GM18873 (cell line): Measurements from ENCODE around the gene MFAP5.
"Not testable (repeated sequence)": the region's sequence is repeated elsewhere in the genome, so short reads cannot be mapped to it uniquely, and the experiment has no call there.

Source experiments
- ATAC-seq: cut with Tn5 transposase; IDR thresholded peaks from one replicate; pipeline ENCODE4 v1.9.1; 2021; ENCODE audit warnings: mild to moderate bottlenecking, moderate library complexity, moderate number of reproducible peaks; ENCODE audit not compliant: unreplicated experiment, low FRiP score

MFAP5 gene

DNA sequence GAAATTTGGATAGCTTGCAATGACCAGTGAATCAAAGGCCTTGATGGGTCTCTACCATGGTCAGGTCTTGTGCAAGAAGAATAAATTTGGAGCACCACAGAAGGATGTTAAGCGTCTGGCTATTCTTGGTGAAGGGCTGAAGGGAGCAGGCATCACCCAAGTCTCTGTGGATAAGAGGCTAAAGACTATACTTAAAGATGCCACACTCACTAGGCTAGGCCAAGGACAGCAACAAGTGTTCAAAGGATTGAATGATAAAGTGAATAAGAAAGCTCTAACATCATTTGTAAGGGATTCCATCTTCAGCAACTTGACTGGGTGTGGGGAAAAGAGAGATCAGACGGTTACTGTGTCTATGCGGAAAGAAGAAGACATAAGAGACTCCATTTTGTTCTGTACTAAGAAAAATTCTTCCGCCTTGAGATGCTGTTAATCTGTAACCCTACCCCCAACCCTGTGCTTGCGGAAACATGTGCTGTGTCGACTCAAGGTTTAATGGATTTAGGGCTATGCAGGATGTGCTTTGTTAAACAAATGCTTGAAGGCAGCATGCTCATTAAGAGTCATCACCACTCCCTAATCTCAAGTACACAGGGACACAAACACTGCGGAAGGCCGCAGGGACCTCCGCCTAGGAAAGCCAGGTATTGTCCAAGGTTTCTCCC is 27.2 kb downstream of the MFAP5 start:
- not testable (repeated sequence) for ATAC-seq

DNA sequence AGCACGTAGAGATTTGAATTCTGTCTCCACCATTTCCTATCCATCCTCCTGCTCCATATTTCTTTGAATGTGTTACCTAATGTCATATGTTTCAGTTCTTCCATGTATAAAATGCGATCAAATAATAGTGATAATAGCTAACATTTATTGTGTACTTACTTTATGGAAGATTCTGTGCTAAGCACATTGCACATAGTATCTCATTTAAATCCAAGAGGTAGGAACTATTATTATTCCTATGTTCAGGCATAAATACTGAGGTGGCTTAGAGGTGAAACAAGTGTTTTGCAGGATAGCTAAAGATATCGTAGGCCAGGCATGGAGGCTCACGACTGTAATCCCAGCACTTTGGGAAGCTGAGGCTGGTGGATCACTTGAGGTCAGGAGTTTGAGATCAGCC is 32.5 kb downstream of the MFAP5 start:
- ATAC-seq, result no peak

DNA sequence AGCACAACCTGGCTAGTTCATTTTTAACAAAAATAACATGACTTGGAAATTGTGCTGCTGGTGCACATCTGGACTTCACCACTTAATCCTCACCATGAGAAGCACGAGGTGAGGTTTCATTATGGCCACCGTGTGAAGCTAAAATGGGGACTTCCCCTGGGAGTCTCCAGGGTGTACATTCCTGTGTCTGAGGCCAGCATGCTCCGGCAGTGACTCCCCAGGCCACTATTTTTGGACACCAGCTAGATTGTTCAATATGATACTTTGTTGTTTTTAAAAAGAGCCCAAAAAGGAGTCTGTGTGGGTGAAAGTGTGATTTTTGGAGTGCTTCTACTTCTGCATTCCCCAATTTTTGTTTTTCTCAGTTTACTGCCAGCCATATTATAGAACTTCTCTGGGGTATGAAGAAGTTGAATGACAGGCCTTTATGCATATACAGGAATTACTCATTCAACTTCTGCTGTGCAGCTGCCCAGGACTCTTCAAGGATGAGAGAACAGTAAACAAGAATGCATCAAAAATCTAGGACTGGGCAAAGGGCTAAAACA is 33.1 kb downstream of the MFAP5 start:
- peak; percentile 92 for ATAC-seq

DNA sequence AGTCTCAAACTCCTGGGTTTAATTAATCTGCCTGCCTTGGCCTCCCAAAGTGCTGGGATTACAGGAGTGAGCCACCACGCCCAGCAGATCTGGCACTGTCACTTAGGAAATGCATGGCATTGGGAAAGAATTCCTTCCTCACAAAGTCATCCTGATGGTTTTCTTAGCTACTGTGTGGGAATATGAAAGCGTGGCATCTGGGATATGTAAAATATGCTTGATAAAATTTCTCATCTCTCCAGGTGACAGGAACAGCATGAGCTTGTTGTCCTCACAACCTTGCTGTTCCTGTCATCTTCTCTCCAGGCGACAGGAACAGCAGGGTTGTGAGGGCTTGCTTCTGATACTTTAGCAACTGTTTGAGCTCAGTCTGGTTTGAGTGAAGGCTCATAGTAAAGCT is 33.9 kb downstream of the MFAP5 start:
- no peak for ATAC-seq

DNA sequence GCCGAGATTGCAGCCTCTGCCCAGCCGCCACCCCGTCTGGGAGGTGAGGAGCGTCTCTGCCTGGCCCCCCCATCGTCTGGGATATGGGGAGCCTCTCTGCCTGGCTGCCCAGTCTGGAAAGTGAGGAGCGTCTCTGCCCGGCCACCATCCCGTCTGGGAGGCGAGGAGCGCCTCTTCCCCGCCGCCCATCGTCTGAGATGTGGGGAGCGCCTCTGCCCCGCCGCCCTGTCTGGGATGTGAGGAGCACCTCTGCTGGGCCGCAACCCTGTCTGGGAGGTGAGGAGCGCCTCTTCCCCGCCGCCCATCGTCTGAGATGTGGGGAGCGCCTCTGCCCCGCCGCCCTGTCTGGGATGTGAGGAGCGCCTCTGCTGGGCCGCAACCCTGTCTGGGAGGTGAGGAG is 37.9 kb downstream of the MFAP5 start:
- ATAC-seq, result not testable (repeated sequence)

DNA sequence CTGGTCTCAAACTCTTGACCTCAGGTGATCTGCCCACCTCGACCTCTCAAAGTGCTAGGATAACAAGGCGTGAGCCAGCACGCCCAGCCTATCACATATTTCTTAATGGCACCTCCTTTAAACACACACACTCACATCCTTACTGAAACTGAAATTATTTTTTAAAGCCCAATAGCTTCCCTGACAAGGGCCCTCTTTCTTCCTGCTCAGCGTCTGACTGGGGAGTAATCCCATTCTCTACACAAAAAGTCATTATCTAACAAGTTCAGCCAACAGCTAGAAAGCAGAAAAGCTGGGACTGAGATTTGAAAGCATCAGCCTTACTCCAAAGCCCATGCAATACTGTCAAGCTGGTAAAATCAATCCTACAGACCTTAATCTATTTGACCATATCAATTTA is 40.0 kb downstream of the MFAP5 start:
- no peak for ATAC-seq

DNA sequence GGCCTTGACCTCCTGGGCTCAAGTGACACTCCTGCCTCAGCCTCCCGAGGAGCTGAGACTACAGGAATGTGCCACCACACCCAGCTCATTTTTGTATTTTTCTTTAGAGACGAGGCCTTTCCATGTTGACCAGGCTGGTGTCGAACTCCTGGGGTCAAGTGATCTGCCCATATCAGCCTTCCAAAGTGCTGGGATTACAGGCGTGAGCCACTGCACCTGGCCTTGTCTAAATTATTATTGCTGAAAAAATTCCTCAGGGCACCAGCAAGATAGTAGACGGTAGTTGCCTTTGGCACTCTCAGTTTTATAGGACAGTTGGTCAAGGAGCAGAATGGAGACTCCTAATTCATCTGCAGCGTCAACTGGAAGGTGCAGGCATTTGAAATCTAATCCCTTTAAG is 47.4 kb downstream of the MFAP5 start:
- ATAC-seq, result no peak

DNA sequence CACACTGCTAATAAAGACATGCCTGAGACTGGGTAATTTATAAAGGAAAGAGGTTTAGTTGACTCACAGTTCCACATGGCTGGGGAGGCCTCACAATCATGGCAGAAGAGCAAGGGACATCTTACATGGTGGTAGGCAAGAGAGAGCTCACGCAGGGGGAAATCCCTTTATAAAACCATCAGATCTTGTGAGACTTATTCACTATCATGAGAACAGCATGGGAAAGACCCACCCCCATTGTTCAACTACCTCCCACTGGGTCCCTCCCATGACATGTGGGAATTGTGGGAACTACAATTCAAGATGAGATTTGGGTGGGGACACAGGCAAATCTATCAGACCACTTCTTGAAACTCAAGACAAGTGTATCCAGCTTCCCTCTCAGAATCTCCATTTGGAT is 48.7 kb downstream of the MFAP5 start:
- ATAC-seq, result not testable (repeated sequence)

DNA sequence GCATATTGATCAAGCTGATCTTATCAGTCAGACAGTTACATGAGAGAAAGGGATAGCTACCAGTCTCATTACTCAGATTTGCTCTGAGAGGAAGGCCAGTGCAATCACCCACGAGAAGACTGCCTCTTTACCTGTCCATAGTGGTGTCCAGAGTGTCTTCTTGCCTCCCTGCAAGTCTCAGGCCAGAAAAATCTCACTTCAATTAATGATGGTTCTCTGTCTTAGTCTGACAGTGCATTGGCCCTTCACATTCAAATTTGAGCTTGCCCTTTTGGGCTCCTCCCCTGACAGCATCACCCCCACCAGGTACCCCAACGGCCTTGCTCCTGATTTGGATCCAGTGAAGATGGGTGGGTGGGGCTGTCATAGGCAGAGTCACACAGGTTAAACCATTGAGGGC is 50.0 kb downstream of the MFAP5 start, which contains the start of gene AICDA:
Gene AICDA, minus strand, starts transcription at position 231 of the 400 bp plus-strand sequence. Its CDS starts 92 bp downstream, at position 139.
- ATAC-seq, result peak; percentile 34

DNA sequence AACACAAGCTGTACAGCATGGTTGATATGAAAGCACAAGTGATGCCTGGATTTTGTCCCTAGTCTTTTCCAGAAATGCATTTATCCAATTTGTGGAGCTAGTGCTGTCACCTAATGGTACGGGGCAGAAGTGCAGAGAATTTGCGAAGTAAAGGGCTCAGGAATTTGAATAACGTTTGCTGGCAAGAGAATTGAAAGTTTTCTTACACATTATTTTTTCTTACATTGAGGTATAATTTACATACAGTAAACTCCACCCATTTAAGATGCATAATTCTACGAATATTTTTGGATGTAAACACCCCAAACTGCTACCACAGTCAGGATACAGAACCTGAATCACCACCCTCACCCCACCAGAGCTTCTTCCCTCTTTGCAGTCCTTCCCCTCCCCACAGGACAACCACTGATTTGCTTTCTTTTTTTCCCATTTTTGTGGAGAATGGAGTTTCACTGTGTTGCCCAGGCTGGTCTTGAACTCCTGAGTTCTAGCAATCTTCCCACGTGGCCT is 53.5 kb downstream of the MFAP5 start:
- ATAC-seq, result no peak

DNA sequence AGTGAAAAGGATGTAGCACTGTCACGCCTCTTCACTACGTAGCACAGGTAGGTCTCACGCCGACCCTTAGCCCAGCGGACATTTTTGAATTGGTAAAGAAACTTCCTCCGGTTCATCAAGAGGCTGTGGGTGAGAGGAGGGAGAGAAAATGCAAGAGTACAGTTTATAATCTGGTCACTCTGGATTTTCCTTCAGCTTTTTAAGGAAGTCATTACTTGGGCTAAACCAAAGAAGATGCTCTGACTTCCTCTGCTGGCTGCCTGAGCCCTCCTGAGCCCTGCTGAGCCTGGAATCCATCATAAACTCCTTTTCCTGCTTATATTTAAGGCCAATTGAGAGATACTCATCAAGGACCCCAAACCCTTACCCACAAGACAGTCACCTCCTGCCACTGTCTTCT is 55.7 kb downstream of the MFAP5 start:
- ATAC-seq, result no peak

DNA sequence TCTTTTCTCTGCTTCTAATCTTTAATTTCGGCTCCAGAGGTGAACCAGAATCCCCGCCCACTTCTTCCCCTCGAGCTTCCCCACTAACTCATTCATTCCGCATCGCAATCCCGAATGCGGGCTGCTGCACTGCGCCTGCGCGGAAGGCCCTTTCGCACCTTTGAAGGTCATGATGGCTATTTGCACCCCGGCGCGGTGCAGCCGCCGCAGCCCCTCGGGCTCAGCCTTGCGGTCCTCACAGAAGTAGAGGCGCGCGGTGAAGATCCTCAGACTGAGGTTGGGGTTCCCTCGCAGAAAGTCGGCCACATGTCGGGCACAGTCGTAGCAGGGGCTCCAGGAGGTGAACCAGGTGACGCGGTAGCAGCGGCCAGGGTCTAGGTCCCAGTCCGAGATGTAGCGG is 57.6 kb downstream of the MFAP5 start:
- no peak for ATAC-seq

DNA sequence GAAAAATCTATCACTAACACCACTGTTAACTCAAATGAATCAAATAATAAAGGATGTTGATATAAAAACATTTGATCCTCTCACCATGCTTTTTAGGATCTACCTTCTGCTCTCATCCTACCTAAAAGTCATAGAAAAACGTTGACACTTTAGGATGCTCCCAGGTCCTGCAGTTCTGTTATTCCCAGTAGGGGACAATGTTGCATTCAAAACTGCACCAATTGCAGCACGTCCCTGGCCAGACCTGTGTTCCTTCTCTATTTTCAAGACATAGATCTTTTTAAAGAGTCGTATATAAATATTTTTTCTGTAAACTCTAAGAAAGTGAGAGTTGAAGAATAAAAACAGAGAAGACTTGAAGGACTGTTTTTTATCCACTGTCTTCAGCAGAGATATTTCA is 58.8 kb downstream of the MFAP5 start:
- ATAC-seq, result no peak

DNA sequence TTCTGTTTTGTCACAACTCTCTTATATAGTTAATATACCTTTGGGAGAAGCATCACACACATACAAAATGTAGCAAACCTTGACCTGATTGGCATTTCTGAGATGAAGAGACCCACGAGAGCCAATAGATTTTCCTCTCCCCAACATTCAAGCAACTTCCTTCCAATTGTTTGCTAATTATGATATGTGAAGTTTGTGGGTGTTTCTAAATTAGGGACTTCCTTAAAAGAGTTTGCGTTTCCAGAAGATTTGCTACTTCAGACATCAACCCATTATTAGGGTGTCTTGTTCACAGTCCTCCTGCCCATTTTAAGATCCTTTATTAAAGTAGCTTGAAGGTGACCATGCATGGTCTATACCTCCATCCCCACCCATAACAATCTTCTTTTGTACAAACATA is 59.3 kb downstream of the MFAP5 start:
- no peak for ATAC-seq

DNA sequence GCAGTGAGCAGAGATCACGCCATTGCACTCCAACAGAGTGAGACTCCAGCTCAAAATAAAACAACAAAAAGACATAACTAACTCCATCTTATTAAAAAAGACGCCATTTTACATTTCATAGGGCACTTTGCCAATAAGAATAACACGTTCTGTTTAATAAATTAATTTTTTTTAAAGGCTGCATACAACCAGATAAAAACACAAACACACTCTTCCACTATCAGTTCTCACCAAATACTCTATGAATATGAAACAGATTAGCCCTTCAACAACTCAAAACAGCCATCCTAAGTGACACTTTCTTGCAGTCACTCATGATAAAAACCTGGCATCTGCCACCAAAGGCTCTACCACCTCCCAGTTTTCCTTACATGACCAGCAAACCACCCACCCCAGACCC is 66.1 kb downstream of the MFAP5 start:
- ATAC-seq, result no peak
